Measurements from ENCODE around the gene DCUN1D4.

Gene DCUN1D4

GRCh38 chr4:51853027-51853682 is 10.2 kb downstream of the DCUN1D4 start:
- no peak for FAIRE-seq
- DNase-seq (ENCODE audit: insufficient read length, low spot score) = no peak

- DNase-seq (ENCODE audit: insufficient read length, low spot score) (no peak), FAIRE-seq (no peak)
Observed at GRCh38 chr4:51855270-51855669, 12.3 kb downstream of the DCUN1D4 start.

- no peak for FAIRE-seq
Observed at GRCh38 chr4:51855751-51856150, 12.8 kb downstream of the DCUN1D4 start.

DNA sequence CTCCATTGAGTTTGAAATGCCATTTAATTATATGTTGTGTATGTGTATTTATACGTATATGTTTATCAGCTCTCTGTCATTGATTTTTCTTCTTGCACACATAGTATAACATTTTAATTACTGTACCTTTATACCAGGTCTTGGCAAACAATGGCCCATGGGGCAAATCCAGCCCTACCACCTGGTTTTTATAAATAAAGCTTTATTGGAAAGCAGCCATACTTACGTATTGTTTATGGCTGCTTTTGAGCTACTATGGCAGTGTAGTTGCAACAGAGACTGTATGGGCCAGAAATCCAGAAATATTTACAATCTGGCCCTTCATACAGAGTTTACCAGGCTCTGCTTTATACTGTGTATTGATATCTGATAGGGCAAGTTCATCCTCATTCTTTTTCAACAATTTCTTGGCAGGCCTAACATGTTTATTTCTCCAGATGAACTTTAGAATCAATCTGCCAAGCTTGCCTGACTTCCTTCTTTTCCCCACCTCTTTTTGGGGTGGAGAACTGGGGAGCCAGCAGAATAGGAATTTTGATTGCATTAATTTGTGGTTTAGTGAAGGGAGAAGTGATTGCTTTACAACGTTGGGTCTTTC is 15.8 kb downstream of the DCUN1D4 start:
- no peak for DNase-seq (ENCODE audit: insufficient read length, low spot score)
- no peak for FAIRE-seq

More at GRCh38 chr4:51855751-51856150, 12.8 kb downstream of the DCUN1D4 start:
- DNase-seq (ENCODE audit: insufficient read length, low spot score) = no peak

GRCh38 chr4:51859476-51860031 is 16.6 kb downstream of the DCUN1D4 start:
- FAIRE-seq (no peak), DNase-seq (ENCODE audit: insufficient read length, low spot score) (no peak)

DNA sequence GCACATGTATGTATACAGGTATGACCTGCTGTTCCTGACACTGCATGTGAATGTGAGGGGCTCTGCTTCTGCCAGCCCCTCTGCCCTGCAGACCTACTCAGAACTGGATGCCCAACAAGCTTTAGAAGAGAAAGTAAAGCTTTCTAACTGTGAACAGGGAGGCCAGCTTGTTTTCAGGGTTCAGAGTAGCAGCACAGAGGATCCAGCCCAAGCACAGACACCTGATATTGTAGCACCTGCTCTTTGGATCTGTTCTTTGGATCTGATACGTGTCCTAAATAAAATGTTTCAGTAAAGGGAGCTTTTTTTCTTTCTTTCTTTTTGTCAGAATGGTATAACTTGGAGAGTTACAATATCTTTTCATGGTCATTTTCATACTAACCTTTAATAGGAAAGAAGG is 19.2 kb downstream of the DCUN1D4 start:
- no peak for DNase-seq (ENCODE audit: insufficient read length, low spot score)

GRCh38 chr4:51862781-51863180 is 19.8 kb downstream of the DCUN1D4 start:
- FAIRE-seq (no peak), DNase-seq (ENCODE audit: insufficient read length, low spot score) (no peak)

More for the DNA sequence above, 19.2 kb downstream of the DCUN1D4 start:
- no peak for FAIRE-seq

DNA sequence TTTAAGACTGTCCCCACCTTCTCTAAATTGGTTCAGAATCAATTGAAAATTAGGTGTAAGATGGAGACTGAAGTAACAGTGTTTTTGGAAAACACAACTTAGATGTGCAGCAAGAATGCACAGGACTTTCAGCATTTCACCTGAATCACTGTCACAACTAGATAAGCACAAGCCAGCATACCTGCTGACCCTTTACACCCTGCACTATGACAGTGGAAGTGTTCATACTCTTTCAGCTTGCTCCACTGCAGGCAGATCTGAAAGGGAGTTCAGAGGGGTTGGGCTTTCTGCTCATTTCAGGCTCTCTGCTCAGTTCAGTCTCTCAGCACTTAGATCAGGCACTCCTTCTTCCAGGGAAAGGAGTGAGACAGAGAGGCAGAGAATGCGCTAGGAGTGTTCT is 22.8 kb downstream of the DCUN1D4 start:
- DNase-seq (ENCODE audit: insufficient read length, low spot score) (no peak), FAIRE-seq (no peak)

GRCh38 chr4:51866835-51867234 is 23.9 kb downstream of the DCUN1D4 start:
- FAIRE-seq (no peak), DNase-seq (ENCODE audit: insufficient read length, low spot score) (no peak)

- FAIRE-seq = no peak
- no peak for DNase-seq (ENCODE audit: insufficient read length, low spot score)
Observed at GRCh38 chr4:51867689-51868448, 24.9 kb downstream of the DCUN1D4 start.

- FAIRE-seq (no peak), DNase-seq (ENCODE audit: insufficient read length, low spot score) (no peak)
Observed at GRCh38 chr4:51868449-51868847, 25.5 kb downstream of the DCUN1D4 start.

- FAIRE-seq = no peak
Observed at GRCh38 chr4:51870441-51871188, 27.7 kb downstream of the DCUN1D4 start.

DNA sequence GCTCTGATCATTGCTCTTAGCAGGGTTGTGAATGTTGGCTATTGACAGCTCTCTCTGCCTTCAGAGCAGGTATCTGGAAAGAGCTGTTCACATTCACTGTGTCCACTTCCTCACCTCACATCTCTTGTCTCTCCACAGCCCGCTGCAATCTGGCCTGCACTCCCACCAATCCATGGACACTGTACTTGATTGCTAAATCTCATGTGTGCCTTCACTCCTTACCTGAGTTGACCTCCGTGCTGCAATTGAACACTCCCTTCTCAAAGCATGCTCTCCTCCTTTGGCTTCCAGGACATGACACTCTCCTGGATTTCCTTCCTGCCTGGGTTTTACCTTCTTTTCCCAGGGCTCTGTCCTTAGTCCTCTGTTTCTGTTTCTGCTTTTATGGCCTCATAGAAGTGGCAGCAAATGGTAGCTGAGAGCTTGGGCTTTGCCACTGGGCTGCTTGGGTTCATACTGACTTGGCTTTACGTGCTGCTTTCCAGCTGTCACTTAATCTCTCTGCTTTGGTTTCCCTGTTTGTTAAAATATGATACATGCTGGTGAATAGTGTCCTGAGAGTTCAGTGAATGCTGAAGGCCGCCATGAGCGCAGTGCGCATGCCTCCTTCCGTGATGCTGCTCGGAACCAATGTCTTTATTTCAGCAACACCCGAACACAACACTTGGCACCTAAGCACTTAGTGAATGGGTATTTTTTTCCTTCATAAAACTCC is 29.5 kb downstream of the DCUN1D4 start:
- DNase-seq (ENCODE audit: insufficient read length, low spot score) = no peak
- no peak for FAIRE-seq

More at GRCh38 chr4:51870441-51871188, 27.7 kb downstream of the DCUN1D4 start:
- no peak for DNase-seq (ENCODE audit: insufficient read length, low spot score)

- no peak for FAIRE-seq
- DNase-seq (ENCODE audit: insufficient read length, low spot score) = no peak
Observed at GRCh38 chr4:51874551-51874950, 31.6 kb downstream of the DCUN1D4 start.

GRCh38 chr4:51878431-51878830 is 35.5 kb downstream of the DCUN1D4 start:
- no peak for FAIRE-seq

GRCh38 chr4:51880016-51880915 is 37.3 kb downstream of the DCUN1D4 start:
- FAIRE-seq = no peak
- DNase-seq (ENCODE audit: insufficient read length, low spot score) = no peak

More at GRCh38 chr4:51878431-51878830, 35.5 kb downstream of the DCUN1D4 start:
- DNase-seq (ENCODE audit: insufficient read length, low spot score) = no peak

DNA sequence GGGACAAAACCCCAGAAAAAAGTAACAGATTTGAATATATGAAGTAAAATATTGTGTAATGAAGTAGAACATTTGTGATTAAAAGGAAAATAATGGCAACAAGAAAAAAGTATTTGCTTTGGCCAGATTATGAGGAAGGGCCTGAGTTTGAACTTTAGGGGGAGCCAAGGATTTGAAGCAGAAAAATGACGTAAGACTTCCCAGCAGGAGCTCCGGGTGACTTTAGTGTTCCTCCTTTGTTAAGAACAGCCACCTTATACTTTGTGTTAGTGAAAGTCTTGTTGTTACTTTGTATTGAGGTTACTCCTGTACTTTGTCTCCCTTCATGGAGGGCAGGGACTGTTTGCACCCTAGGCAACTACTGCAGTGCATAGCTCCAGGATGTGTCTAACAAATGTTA is 41.1 kb downstream of the DCUN1D4 start:
- no peak for FAIRE-seq
- DNase-seq (ENCODE audit: insufficient read length, low spot score) = no peak

DNA sequence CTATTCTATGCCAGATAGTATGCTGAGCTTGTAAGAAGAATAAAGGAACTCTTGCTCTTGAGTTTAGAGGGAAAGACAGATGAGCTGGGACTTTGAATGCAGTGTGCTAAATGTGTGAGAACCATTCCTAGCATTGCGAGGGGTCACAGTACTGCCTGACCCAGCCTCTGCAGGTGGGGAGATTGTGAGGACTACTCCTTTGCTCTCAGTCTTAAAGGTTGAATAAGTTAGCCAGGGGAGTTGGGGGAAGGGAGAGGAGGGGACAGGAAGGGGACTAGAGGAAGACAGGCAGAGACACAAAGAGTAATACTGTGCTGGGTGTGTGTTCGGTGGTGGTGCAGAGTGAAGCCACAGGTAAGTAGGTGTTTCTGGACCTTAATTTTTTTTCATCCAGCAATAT is 41.7 kb downstream of the DCUN1D4 start:
- DNase-seq (ENCODE audit: insufficient read length, low spot score) = no peak
- no peak for FAIRE-seq

DNA sequence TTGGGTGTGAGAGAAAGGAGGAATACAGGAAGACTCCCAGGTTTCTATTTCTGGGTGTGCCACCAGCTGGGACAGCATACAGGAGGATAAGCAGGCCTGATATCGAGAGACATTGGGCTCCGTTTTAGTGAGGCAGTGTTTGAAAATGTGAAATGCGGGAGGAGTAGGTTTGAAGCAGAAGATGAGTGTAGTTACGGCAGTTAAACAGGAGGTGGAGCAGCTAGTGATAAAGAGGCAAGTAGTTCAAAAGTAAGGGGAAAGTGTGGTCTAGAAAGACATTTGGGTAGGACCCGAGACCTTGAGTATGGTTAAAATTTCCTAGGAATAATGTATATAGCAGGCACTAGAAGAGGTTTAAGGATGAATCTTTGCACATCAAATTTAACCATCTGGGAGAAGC is 42.4 kb downstream of the DCUN1D4 start:
- DNase-seq (ENCODE audit: insufficient read length, low spot score) = no peak
- FAIRE-seq = no peak
